HUES64 (cell line): ENCODE data around the gene RPEL1.
A peak's percentile ranks its signal among the peaks of the same experiment; 100 is the strongest.

Source experiments
- H3K27ac ChIP-seq: 2 replicates; pipeline ENCODE4 v1.7.0; 2013; ENCODE audit warnings: low read depth, low read length, inconsistent platforms
- H3K27me3 ChIP-seq: 2 replicates; pipeline ENCODE4 v1.6.1; 2013; ENCODE audit warnings: mild to moderate bottlenecking, low read length; ENCODE audit not compliant: insufficient read depth
- H3K36me3 ChIP-seq: 2 replicates; pipeline ENCODE4 v1.6.1; 2013; ENCODE audit warnings: mild to moderate bottlenecking, low read length; ENCODE audit not compliant: insufficient read depth
- H3K4me1 ChIP-seq: 2 replicates; pipeline ENCODE4 v1.6.1; 2013; ENCODE audit warnings: mild to moderate bottlenecking, low read length, moderate library complexity; ENCODE audit not compliant: insufficient read depth
- H3K4me3 ChIP-seq: 2 replicates; pipeline ENCODE4 v1.5.1; 2013; ENCODE audit warnings: mild to moderate bottlenecking, low read length, moderate library complexity
- H3K9ac ChIP-seq: 2 replicates; pipeline ENCODE4 v1.6.1; 2013; ENCODE audit warnings: mild to moderate bottlenecking, low read depth, low read length
- H3K9me3 ChIP-seq: 2 replicates; pipeline ENCODE4 v1.6.1; 2013; ENCODE audit warnings: low read depth, low read length; ENCODE audit not compliant: insufficient read depth
- WGBS: fragments of 150-250, 120-280 bp; methylation state at CpG from one replicate; pipeline ENCODE4 v1.1.7; 2013; ENCODE audit warnings: missing lambda C conversion rate; 5-methylcytosine and 5-hydroxymethylcytosine counted together

RPEL1 gene

DNA sequence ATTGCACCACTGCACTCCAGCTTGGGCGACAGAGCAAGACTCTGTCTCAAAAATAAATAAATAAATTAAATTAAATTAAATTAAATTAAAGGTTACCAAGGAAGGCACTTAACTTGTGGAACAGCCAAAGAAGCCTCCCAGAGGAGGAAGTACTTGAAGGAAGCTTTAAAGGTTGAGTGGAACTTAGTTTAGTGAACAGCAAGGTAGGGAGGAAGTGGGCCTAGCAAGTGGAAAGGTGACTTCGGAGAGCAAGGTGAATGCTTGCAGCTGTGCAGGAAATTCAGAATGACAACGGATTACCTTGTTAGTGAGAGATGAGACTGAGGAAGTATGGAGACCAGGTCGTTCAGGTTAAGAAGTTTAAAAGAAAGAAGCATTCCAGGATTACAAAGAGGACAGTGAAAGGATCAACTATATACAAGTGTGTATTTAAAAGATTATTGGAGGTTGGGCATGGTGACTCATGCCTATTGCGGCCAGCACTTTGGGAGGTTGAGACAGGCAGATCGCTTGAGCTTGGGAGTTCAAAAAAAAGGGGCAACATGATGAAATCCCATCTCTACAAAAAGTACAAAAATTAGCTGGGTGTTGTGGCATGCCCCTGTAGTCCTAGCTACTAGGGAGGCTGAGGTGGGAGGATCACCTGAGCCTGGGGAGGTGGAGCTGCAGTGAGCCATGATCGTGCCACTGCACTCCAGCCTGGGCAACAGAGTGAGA is 12.8 kb upstream of the RPEL1 start:
- no peak overlapping the region for H3K4me3 ChIP-seq
- H3K27me3 ChIP-seq: no peaks in the 10 kb centered on the region
- peak overlapping the region; percentile 45 for H3K27ac ChIP-seq
- no peaks in the 10 kb centered on the region for H3K9me3 ChIP-seq
- no peak overlapping the region for H3K9ac ChIP-seq
- WGBS: 72% methylated on average over 6 of the region's 7 CpGs
- no peaks in the 10 kb centered on the region for H3K36me3 ChIP-seq
- H3K4me1 ChIP-seq: peaks cover 24% of the 10 kb centered on the region

DNA sequence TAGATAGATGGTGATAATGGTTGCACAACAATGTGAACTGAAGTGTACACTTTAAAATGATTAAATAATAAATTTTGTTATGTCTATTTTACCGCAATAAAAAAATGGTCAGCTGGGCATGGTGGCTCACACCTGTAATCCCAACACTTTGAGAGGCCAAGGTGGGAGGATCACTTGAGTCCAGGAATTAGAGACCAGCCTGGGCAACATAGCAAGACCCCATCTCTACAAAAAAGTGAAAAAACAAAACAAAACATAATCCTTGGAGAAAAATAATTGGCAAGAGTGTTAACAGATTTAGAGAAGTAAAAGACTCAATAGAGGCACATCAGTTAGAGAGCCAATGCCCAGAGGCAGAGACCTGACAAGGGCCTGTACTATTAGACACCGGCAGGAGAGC is 9.9 kb upstream of the RPEL1 start:
- H3K36me3 ChIP-seq: no peaks in the 10 kb centered on the region

DNA sequence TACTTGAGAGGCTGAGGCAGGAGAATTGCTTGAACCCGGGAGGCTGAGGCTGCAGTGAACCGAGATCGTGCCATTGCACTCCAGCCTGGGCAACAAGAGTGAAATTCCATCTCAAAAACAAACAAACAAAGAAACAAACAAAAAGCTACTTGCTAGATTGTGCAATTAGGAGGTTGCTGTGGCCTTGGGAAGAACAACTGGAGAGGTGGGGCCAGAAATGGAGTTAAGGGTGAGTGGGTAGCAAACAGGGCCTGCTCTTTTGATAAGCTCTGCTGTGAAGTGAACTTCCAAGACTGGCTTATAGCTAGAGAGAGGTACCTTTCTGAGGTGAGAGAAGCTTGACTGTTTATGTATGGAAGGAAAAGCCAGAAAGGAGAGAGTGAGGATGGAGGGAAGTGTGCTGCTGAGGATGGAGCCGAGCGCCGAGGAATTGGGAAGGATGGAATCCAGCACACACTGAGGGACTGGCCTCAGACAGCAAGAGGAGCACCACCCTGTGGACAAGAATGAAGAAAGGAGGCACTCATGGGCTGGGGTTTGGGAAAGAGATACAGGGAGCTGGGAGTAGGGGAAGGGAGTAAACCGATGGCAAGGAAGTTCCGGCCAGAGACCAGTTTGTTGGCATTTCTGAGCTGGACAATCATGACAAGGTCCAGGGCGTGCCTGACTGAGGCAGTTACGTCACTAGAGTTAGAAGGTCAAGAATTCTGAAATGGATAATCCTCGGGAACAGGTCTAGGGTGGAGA is 7.0 kb upstream of the RPEL1 start:
- no peak overlapping the region for H3K9ac ChIP-seq
- H3K27me3 ChIP-seq: no peaks in the 10 kb centered on the region
- no peak overlapping the region for H3K27ac ChIP-seq
- no peak overlapping the region for H3K4me3 ChIP-seq
- H3K4me1 ChIP-seq: peaks cover 10% of the 10 kb centered on the region
- H3K9me3 ChIP-seq: no peaks in the 10 kb centered on the region
- WGBS: 80% methylated on average over 11 of the region's 11 CpGs
- H3K36me3 ChIP-seq: no peaks in the 10 kb centered on the region

More for the DNA sequence above, 9.9 kb upstream of the RPEL1 start:
- H3K4me1 ChIP-seq: peaks cover 19% of the 10 kb centered on the region
- no peak overlapping the region for H3K27ac ChIP-seq
- WGBS: 97% methylated on average over 2 of the region's 2 CpGs
- no peak overlapping the region for H3K9ac ChIP-seq
- no peaks in the 10 kb centered on the region for H3K27me3 ChIP-seq
- H3K4me3 ChIP-seq: no peak overlapping the region
- no peaks in the 10 kb centered on the region for H3K9me3 ChIP-seq

DNA sequence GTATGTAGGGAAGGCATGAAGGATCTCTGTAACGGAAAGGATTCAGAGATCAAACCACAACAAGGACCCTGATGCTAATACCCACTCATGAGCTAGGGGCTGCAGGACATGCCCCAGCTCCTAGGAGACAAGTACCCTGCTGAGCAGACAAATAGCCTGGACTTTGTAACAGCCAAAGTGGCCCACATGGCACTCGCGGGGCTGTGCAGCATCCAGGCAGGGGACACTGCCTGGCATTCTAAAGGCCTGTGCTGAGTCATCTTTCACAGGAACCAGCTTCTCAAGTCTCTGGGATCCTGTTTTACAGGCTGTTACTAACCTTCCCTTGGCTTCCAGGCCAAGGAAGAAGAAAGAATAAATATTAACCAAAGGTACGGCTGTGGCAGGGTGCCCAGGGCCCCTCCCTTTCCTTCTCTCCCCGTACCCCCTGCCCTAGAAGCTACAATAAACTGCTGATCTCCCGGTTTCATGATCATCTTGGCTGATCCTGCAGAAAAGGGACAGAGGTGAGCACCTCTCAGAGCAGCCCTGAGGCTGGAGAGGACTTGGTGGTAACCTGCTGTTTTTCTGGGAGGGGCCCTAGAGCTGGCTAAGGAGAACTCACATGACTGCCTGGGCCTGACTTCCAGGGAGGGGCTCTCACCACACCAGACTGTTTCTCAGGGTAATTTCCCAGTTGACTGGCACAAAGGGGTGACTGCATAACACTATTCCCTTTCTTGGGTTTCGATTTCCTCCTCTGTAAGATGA is 4.2 kb upstream of the RPEL1 start:
- peaks cover 10% of the 10 kb centered on the region for H3K4me1 ChIP-seq
- peak overlapping the region; percentile 32; the same call in 1 of the 2 replicates for H3K9ac ChIP-seq
- H3K4me3 ChIP-seq: no peak overlapping the region
- H3K9me3 ChIP-seq: no peaks in the 10 kb centered on the region
- 63% methylated on average over 7 of the region's 7 CpGs for WGBS
- H3K27me3 ChIP-seq: no peaks in the 10 kb centered on the region
- peak overlapping the region; percentile 47 for H3K27ac ChIP-seq
- H3K36me3 ChIP-seq: no peaks in the 10 kb centered on the region

DNA sequence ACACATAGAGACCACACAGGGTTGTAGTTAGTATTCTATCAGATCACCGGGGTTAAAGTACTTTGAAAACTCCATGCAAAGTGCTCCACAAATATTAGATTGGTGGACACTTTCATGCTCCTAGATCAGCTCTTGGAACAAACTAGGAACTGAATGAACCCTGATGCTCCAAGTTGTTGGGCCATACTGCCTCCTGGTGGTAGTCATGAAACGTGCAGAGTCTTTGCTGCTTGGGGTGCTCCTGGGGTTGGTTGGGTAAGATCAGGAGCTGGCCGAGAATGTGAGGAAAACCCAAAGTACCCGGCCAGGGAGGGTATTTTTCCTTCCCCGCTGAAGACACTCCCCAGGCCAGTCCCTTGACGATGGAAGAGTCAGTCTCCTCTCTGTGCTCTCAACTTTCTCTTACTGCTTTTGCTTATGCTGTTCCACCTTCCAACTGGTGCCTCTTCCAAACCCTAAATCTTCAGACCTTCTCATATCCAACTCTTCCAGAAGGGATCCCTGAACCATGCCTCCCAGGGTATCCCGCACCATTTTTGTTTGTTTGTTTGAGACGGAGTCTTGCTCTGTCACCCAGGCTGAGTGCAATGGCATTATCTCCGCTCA is 918 bp upstream of the RPEL1 start:
- Histone ChIP-seq H3K27ac (no peak overlapping the region), H3K4me1 (peaks cover 10% of the 10 kb centered on the region), H3K9me3 (no peaks in the 10 kb centered on the region), H3K27me3 (no peaks in the 10 kb centered on the region), H3K36me3 (no peaks in the 10 kb centered on the region), H3K9ac (no peak overlapping the region), H3K4me3 (no peak overlapping the region)
- 46% methylated on average over 9 of the region's 9 CpGs for WGBS

DNA sequence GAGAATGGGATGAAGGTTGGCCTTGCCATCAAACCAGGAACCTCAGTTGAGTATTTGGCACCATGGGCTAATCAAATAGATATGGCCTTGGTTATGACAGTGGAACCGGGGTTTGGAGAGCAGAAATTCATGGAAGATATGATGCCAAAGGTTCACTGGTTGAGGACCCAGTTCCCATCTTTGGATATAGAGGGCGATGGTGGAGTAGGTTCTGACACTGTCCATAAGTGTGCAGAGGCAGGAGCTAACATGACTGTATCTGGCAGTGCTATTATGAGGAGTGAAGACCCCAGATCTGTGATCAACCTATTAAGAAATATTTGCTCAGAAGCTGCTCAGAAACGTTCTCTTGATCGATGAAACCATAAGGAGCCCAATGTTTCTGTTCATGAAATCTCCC is 637 bp downstream of the RPEL1 start:
- Histone ChIP-seq H3K4me1 (peaks cover 6% of the 10 kb centered on the region), H3K27ac (no peak overlapping the region), H3K9ac (no peak overlapping the region), H3K36me3 (no peaks in the 10 kb centered on the region), H3K4me3 (no peak overlapping the region), H3K27me3 (no peaks in the 10 kb centered on the region), H3K9me3 (no peaks in the 10 kb centered on the region)
- WGBS: 87% methylated on average over 4 of the region's 4 CpGs

DNA sequence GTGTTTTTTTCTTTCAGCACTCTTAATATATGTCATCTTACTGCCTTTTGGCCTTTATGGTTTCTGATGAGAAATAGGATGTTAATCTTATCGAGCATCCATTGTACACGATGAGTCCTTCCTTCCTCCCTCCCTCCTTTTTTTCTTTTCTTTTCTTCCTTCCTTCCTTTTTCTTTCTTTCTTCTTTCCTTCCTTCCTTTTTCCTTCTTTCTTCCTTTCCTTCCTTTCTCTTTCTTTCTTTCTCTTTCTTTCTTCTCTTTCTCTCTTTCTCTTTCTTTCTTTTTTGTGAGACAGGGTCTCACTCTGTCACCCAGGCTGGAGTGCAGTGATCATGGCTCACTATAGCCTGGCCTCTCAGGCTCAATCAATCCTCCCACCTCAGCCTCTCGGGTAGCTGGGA is 8.4 kb downstream of the RPEL1 start:
- H3K27ac ChIP-seq: no peak overlapping the region
- H3K27me3 ChIP-seq: no peaks in the 10 kb centered on the region
- WGBS: 94% methylated on average over 3 of the region's 3 CpGs
- no peaks in the 10 kb centered on the region for H3K36me3 ChIP-seq
- H3K9ac ChIP-seq: no peak overlapping the region
- no peaks in the 10 kb centered on the region for H3K9me3 ChIP-seq
- H3K4me3 ChIP-seq: no peak overlapping the region
- peaks cover 4% of the 10 kb centered on the region; the same call in 1 of the 2 replicates for H3K4me1 ChIP-seq

DNA sequence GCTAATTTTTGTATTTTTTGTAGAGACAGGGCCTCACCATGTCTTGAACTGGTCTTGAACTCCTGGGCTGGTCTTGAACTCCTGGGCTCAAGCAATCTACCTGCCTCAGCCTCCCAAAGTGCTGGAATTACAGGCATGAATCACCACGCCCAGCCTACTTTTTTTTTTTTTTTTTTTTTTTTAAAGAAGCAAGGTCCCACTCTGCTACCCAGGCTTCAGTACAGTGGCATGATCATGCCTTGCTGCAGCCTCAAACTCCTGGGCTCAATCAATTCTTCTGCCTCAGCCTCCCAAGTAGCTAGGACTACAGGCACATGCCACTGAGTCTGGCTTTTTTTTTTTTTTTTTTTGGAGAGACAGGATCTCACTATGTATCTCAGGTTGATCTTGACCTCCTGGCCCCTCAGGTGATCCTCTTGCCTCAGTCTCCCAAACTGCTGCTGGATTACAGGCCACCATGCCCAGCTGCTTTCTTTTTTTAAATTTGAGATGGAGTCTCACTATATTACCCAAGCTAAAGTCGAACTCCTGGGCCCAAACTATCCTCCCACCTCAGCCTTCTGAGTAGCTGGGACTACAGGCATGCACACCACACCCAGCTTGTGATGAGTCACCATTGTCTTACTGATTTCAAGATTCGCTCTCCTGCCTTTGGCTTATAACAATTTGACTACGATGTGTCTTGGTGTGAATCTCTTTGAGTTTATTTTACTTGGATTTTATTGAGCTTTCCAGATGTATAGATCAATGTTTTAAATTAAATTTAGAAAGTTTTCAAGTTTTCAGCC is 9.0 kb downstream of the RPEL1 start:
- Histone ChIP-seq H3K9me3 (peaks cover 5% of the 10 kb centered on the region), H3K27me3 (no peaks in the 10 kb centered on the region), H3K27ac (no peak overlapping the region), H3K4me3 (no peak overlapping the region), H3K9ac (no peak overlapping the region), H3K4me1 (peaks cover 4% of the 10 kb centered on the region; the same call in 1 of the 2 replicates), H3K36me3 (no peaks in the 10 kb centered on the region)
- WGBS: 60% methylated on average over 4 of the region's 4 CpGs

DNA sequence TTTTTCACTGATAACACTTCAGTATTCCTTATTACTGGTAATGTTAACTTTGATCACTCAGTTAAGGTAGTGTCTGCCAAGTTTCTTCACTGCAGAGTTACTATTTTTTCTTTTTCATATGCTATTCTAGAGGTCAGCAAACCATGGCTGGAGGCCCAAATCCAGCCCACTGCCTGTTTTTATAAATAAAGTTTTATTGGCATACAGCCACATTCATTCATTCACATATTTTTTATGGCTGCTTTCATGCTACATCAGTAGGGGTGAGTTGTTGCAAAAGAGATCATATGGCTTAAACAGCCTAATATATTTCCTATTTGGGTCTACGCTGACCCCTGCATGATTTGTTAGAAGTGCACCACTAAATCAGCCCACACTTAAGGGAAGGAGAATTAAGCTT is 10.9 kb downstream of the RPEL1 start:
- Histone ChIP-seq H3K36me3 (no peaks in the 10 kb centered on the region), H3K9ac (no peak overlapping the region), H3K27me3 (no peaks in the 10 kb centered on the region), H3K4me3 (no peak overlapping the region), H3K27ac (no peak overlapping the region), H3K4me1 (peaks cover 4% of the 10 kb centered on the region; the same call in 1 of the 2 replicates), H3K9me3 (peaks cover 9% of the 10 kb centered on the region)
- WGBS: no CpG with 5 or more reads among the region's 1 CpG

DNA sequence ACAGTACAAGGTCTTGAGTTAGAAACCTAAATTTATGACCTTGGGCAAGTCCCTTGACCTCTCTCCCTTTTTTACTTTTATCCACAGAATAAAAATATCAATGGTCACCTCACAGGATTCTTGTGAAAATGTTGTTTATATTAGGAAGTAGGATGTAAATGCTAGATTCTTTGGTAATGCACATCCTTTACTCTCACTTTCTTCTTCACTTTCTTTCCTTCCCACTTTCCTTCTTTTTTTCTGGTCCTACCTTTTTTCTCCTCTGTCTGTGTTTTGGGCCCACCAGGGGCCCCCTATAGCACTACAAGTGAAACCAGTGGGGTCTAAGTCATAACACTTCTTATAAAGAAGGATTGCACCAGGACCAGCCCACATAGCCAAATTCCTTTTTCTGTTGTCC is 12.1 kb downstream of the RPEL1 start:
- no peak overlapping the region for H3K4me3 ChIP-seq
- no peak overlapping the region for H3K9ac ChIP-seq
- peaks cover 4% of the 10 kb centered on the region; the same call in 1 of the 2 replicates for H3K4me1 ChIP-seq
- no peaks in the 10 kb centered on the region for H3K36me3 ChIP-seq
- H3K9me3 ChIP-seq: peaks cover 9% of the 10 kb centered on the region
- no peaks in the 10 kb centered on the region for H3K27me3 ChIP-seq
- H3K27ac ChIP-seq: no peak overlapping the region
